WTC11 (cell line): ENCODE results near the gene RAPGEF3. TPM values are rescaled to one million over a fixed set of nuclear protein-coding genes. Genes with fewer than 3 reads are reported as not detected.

Experiments
- ATAC-seq: fragments of 200-7000 bp; cut with Tn5 transposase; 2 replicates; pipeline ENCODE4 v1.10.0; 2021; ENCODE audit warnings: mild to moderate bottlenecking, moderate library complexity
- CTCF ChIA-PET: fragments of 300-600 bp; sonication (Branson Sonifier 250); formaldehyde crosslinking; loops from one replicate; lab custom pipeline; 2021; ENCODE audit warnings: antibody characterized with exemption; lab: Charles Lee
- POLR2A ChIA-PET: fragments of 350-600 bp; sonication (Branson Sonifier 250); formaldehyde crosslinking; loops from one replicate; lab custom pipeline; 2021; ENCODE audit warnings: antibody characterized with exemption; lab: Charles Lee
- DNase-seq: peaks from one replicate; pipeline ENCODE4 v3.0.0; 2021; ENCODE audit warnings: low spot score
- H3K27ac Mint-ChIP-seq: 2 replicates; pipeline ENCODE4 v1.8.0; 2021; ENCODE audit warnings: mixed read lengths
- H3K27me3 Mint-ChIP-seq: 2 replicates; pipeline ENCODE4 v1.8.0; 2021; ENCODE audit warnings: low read depth, mild to moderate bottlenecking, moderate library complexity, mixed read lengths
- H3K36me3 Mint-ChIP-seq: 2 replicates; pipeline ENCODE4 v1.8.0; 2021; ENCODE audit warnings: mixed read lengths
- H3K4me1 Mint-ChIP-seq: 2 replicates; pipeline ENCODE4 v1.8.0; 2022; ENCODE audit warnings: mixed read lengths
- H3K4me3 Mint-ChIP-seq: 2 replicates; pipeline ENCODE4 v1.8.0; 2021; ENCODE audit warnings: mild to moderate bottlenecking, moderate library complexity, mixed read lengths
- H3K9me3 Mint-ChIP-seq: 2 replicates; pipeline ENCODE4 v1.8.0; 2021; ENCODE audit warnings: mixed read lengths
- ELF4 ChIP-seq: sonication (generic); formaldehyde crosslinking; IDR thresholded peaks from 2 replicates; pipeline ENCODE4 v1.8.1; 2022; ENCODE audit warnings: low read depth, mild to moderate bottlenecking, moderate library complexity, missing genetic modification reagents
- ETV6 ChIP-seq: sonication (generic); formaldehyde crosslinking; IDR thresholded peaks from 2 replicates; pipeline ENCODE4 v1.8.1; 2022; ENCODE audit warnings: mild to moderate bottlenecking, missing genetic modification reagents
- FOXJ3 ChIP-seq: sonication (generic); formaldehyde crosslinking; IDR thresholded peaks from 2 replicates; pipeline ENCODE4 v1.9.0; 2021; ENCODE audit warnings: missing genetic modification reagents, mild to moderate bottlenecking, borderline replicate concordance
- FOXK1 ChIP-seq: sonication (generic); formaldehyde crosslinking; IDR thresholded peaks from 2 replicates; pipeline ENCODE4 v1.8.0; 2022; ENCODE audit warnings: mild to moderate bottlenecking, moderate library complexity, missing genetic modification reagents
- FOXP4 ChIP-seq: sonication (generic); formaldehyde crosslinking; IDR thresholded peaks from 2 replicates; pipeline ENCODE4 v1.8.0; 2022; ENCODE audit warnings: mild to moderate bottlenecking, missing genetic modification reagents
- GRHL2 ChIP-seq: fragments of 250-450 bp; sonication (Bioruptor Pico); IDR thresholded peaks from 2 replicates; pipeline ENCODE4 v1.8.0; 2022; ENCODE audit warnings: mild to moderate bottlenecking, moderate library complexity; ENCODE audit not compliant: insufficient replicate concordance, severe bottlenecking
- JAZF1 ChIP-seq: fragments of 250-450 bp; sonication (Bioruptor Pico); IDR thresholded peaks from 2 replicates; pipeline ENCODE4 v1.9.0; 2021; ENCODE audit warnings: moderate library complexity, mild to moderate bottlenecking, inconsistent platforms
- MAX ChIP-seq: sonication (generic); formaldehyde crosslinking; IDR thresholded peaks from 2 replicates; pipeline ENCODE4 v1.8.0; 2022; ENCODE audit warnings: mild to moderate bottlenecking, missing genetic modification reagents
- MYBL2 ChIP-seq: sonication (generic); formaldehyde crosslinking; IDR thresholded peaks from 2 replicates; pipeline ENCODE4 v1.8.1; 2023; ENCODE audit warnings: mild to moderate bottlenecking, moderate library complexity, missing genetic modification reagents
- NFYB ChIP-seq: sonication (generic); formaldehyde crosslinking; conservative IDR thresholded peaks from 2 replicates; pipeline ENCODE4 v1.8.0; 2022; ENCODE audit warnings: low read depth, missing genetic modification reagents
- NR1H2 ChIP-seq: sonication (generic); formaldehyde crosslinking; IDR thresholded peaks from 2 replicates; pipeline ENCODE4 v1.9.0; 2021; ENCODE audit warnings: mild to moderate bottlenecking, moderate library complexity, missing genetic modification reagents
- PRDM15 ChIP-seq: sonication (generic); formaldehyde crosslinking; IDR thresholded peaks from 2 replicates; pipeline ENCODE4 v1.8.0; 2022; ENCODE audit warnings: missing genetic modification reagents
- PRRX2 ChIP-seq: fragments of 250-450 bp; sonication (Bioruptor Pico); IDR thresholded peaks from 2 replicates; pipeline ENCODE4 v1.8.0; 2021; ENCODE audit warnings: mild to moderate bottlenecking
- SMAD4 ChIP-seq: sonication (generic); formaldehyde crosslinking; IDR thresholded peaks from 2 replicates; pipeline ENCODE4 v1.8.0; 2022; ENCODE audit warnings: mild to moderate bottlenecking, missing genetic modification reagents
- SOX15 ChIP-seq: fragments of 250-450 bp; sonication (Bioruptor Pico); IDR thresholded peaks from 2 replicates; pipeline ENCODE4 v1.9.0; 2021; ENCODE audit warnings: mild to moderate bottlenecking
- TEAD1 ChIP-seq: sonication (generic); formaldehyde crosslinking; IDR thresholded peaks from 2 replicates; pipeline ENCODE4 v1.8.0; 2022; ENCODE audit warnings: mild to moderate bottlenecking, missing genetic modification reagents
- TP53 ChIP-seq: sonication (generic); formaldehyde crosslinking; IDR thresholded peaks from 2 replicates; pipeline ENCODE4 v1.8.1; 2023; ENCODE audit warnings: mild to moderate bottlenecking, missing genetic modification reagents
- USF1 ChIP-seq: sonication (generic); formaldehyde crosslinking; IDR thresholded peaks from 2 replicates; pipeline ENCODE4 v1.8.0; 2022; ENCODE audit warnings: mild to moderate bottlenecking, missing genetic modification reagents
- USF2 ChIP-seq: sonication (generic); formaldehyde crosslinking; IDR thresholded peaks from 2 replicates; pipeline ENCODE4 v1.8.1; 2023; ENCODE audit warnings: mild to moderate bottlenecking, missing genetic modification reagents, moderate library complexity
- ZNF138 ChIP-seq: sonication (generic); formaldehyde crosslinking; conservative IDR thresholded peaks from 2 replicates; pipeline ENCODE4 v1.8.1; 2022; ENCODE audit warnings: mild to moderate bottlenecking, moderate library complexity, missing genetic modification reagents
- ZNF232 ChIP-seq: sonication (generic); formaldehyde crosslinking; IDR thresholded peaks from 2 replicates; pipeline ENCODE4 v1.8.0; 2022; ENCODE audit warnings: mild to moderate bottlenecking, missing genetic modification reagents
- ZNF416 ChIP-seq: fragments of 250-450 bp; sonication (Bioruptor Pico); IDR thresholded peaks from 2 replicates; pipeline ENCODE4 v1.9.0; 2021; ENCODE audit warnings: mild to moderate bottlenecking, inconsistent platforms
- ZSCAN18 ChIP-seq: fragments of 250-450 bp; sonication (Bioruptor Pico); IDR thresholded peaks from 2 replicates; pipeline ENCODE4 v2.1.2; 2022; ENCODE audit warnings: mild to moderate bottlenecking, moderate library complexity
- total RNA-seq: library from RNA; stranded (reverse); gene quantifications from 3 replicates; pipeline ENCODE4 v1.2.3, GENCODE V29; 2021

RAPGEF3 gene
- total RNA-seq, 1 experiment from 2014 or later = 13.3 TPM

- ATAC-seq (no peak), DNase-seq (no peak)
- CTCF ChIA-PET = interaction anchor here (0.6 to 0.9 kb wide), 2 partner anchors 22 to 116 kb away, joined by 3 read pairs; no protein-coding TSS in a partner anchor
- no peak overlapping the region for H3K27ac Mint-ChIP-seq
- POLR2A ChIA-PET = no interaction called here
- peaks cover 53% of the 10 kb centered on the region for H3K27me3 Mint-ChIP-seq
- H3K9me3 Mint-ChIP-seq = no peaks in the 10 kb centered on the region
- TF ChIP-seq NFYB (CRISPR knock-in tag) = no peak
- TF ChIP-seq FOXJ3 (CRISPR knock-in tag) = no peak
- TF ChIP-seq TP53 = no peak
- no peak for TF ChIP-seq ZNF416 (CRISPR knock-in tag)
- TF ChIP-seq PRDM15 = no peak
- TF ChIP-seq FOXP4 = no peak
- no peak for TF ChIP-seq SOX15 (CRISPR knock-in tag)
- no peak for TF ChIP-seq MAX (CRISPR knock-in tag)
- no peak for TF ChIP-seq ZNF138 (CRISPR knock-in tag)
- no peak for TF ChIP-seq USF2 (CRISPR knock-in tag)
- TF ChIP-seq NR1H2 (CRISPR knock-in tag) = no peak
- no peak for TF ChIP-seq GRHL2 (CRISPR knock-in tag)
- TF ChIP-seq MYBL2 (CRISPR knock-in tag) = no peak
- no peak for TF ChIP-seq USF1 (CRISPR knock-in tag)
- no peak for TF ChIP-seq ETV6 (CRISPR knock-in tag)
- no peaks in the 10 kb centered on the region for H3K36me3 Mint-ChIP-seq
- peaks cover 10% of the 10 kb centered on the region for H3K4me1 Mint-ChIP-seq
- H3K4me3 Mint-ChIP-seq = no peak overlapping the region
Measured at GRCh38 chr12:47722136-47722834, 36.4 kb downstream of the RAPGEF3 start.

- H3K27ac Mint-ChIP-seq = no peak overlapping the region
- H3K36me3 Mint-ChIP-seq = no peaks in the 10 kb centered on the region
- ATAC-seq (no peak), DNase-seq (no peak)
- no peak overlapping the region for H3K4me3 Mint-ChIP-seq
- no peaks in the 10 kb centered on the region for H3K9me3 Mint-ChIP-seq
- CTCF ChIA-PET = interaction anchor here (0.9 kb wide), 1 partner anchor 23 kb away, joined by 3 read pairs; no protein-coding TSS in a partner anchor
- H3K4me1 Mint-ChIP-seq = peaks cover 18% of the 10 kb centered on the region
- POLR2A ChIA-PET = no interaction called here
- peaks cover 61% of the 10 kb centered on the region for H3K27me3 Mint-ChIP-seq
- TF ChIP-seq PRRX2 (CRISPR knock-in tag) = no peak
- no peak for TF ChIP-seq ETV6 (CRISPR knock-in tag)
- no peak for TF ChIP-seq ZNF232 (CRISPR knock-in tag)
- TF ChIP-seq ZNF416 (CRISPR knock-in tag) = no peak
- TF ChIP-seq JAZF1 = no peak
- no peak for TF ChIP-seq ZSCAN18
- TF ChIP-seq ELF4 (CRISPR knock-in tag) = no peak
- no peak for TF ChIP-seq TEAD1 (CRISPR knock-in tag)
- no peak for TF ChIP-seq PRDM15
- TF ChIP-seq SMAD4 (CRISPR knock-in tag) = no peak
- no peak for TF ChIP-seq FOXK1 (CRISPR knock-in tag)
Measured at GRCh38 chr12:47721431-47721973, 37.2 kb downstream of the RAPGEF3 start.
